Testis (tissue), 3 donors: ENCODE results near the gene SPOCD1. TPM values are rescaled to one million over a fixed set of nuclear protein-coding genes. Genes with fewer than 3 reads are reported as not detected.

ENCODE experiments used
- DNase-seq: peaks from one replicate; pipeline ENCODE4 v3.0.0-alpha.2; 2019
- H3K27ac ChIP-seq, 2 donors: fragments of 200-600 bp; sonication (generic); one replicate each; pipeline ENCODE4 v1.5.1; 2019
- H3K27me3 ChIP-seq: fragments of 200-600 bp; sonication (generic); one replicate; pipeline ENCODE4 v1.5.1; 2019
- H3K36me3 ChIP-seq: fragments of 200-600 bp; sonication (generic); one replicate; pipeline ENCODE4 v1.5.1; 2017; ENCODE audit warnings: low read depth; ENCODE audit errors: missing control alignments
- H3K4me1 ChIP-seq: fragments of 200-600 bp; sonication (generic); one replicate; pipeline ENCODE4 v1.5.1; 2019
- H3K4me3 ChIP-seq, 2 donors: fragments of 200-600 bp; sonication (generic); one replicate each; pipeline ENCODE4 v1.5.1; 2017 to 2019
- H3K9me3 ChIP-seq: fragments of 200-600 bp; sonication (generic); one replicate; pipeline ENCODE4 v1.5.1; 2017
- POLR2A ChIP-seq: fragments of 450-650 bp; IDR thresholded peaks from one replicate; pipeline ENCODE4 v1.6.1; 2017; ENCODE audit warnings: antibody characterized with exemption, mild to moderate bottlenecking, moderate library complexity
- WGBS, 2 donors: methylation state at CpG; one replicate each; pipeline ENCODE4 v1.1.5; 2018; 5-methylcytosine and 5-hydroxymethylcytosine counted together
- intact Hi-C: fragments of 100-400 bp; cut with DNase I; formaldehyde crosslinking; loops from one replicate; pipeline ENCODE4 v1.15.1; 2023; ENCODE audit warnings: low total_unique reads
- polyA plus RNA-seq: library from polyadenylated mRNA; stranded (reverse); fragments of 350-450 nt; fragmentation: Illumina TruSeq; extraction: RNeasy Lipid Tissue Mini Kit (QIAGEN cat#74804); gene quantifications from one replicate; pipeline ENCODE4 v1.2.3, GENCODE V29; 2014; ENCODE audit warnings: low read depth, low replicate concordance; ENCODE audit not compliant: insufficient read depth
- total RNA-seq, 2 donors: library from RNA; depleted of rRNA; stranded (reverse); fragments of >200 nt; gene quantifications; one replicate each; pipeline ENCODE4 v1.2.3, GENCODE V29; 2016
- TF ChIP-seq, protein P1 (sequence below), 3 experiments: fragments of 450-650 bp in 2 of 3; fragments of 200-600 bp in 1 of 3; sonication (generic) in 1 of 3; IDR thresholded peaks; one replicate each; pipeline ENCODE4 v1.5.1; 2016 to 2019; ENCODE audit warnings: antibody characterized with exemption in 3 of 3, mild to moderate bottlenecking in 2 of 3, moderate library complexity in 1 of 3

SPOCD1 gene
- total and polyA plus RNA-seq, 3 donors from 2014 or later: 22.0 to 36.0 (median 32.0) TPM

DNA sequence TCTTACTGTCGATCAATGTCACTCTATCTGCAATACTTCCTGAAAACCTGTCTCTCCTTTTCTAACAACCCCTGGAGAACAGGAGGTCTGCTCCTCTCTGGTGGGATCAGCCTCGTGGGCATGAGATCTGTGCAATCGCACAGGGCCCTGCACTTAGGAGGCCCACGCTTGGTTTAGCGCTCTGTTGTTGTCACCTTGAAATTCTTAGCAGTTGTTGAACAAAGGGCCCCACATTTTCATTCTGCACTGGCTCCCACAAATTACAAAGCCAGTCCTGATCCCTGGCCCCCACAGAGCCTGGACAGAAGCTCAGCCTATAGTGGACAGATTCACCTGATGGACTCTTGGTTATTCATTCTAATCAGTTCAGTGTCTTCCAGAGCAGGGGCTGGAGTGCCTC lies 18.6 kb downstream of the SPOCD1 start:
- Histone ChIP-seq H3K4me1 (no peaks in the 10 kb centered on the region), H3K36me3 (no peaks in the 10 kb centered on the region), H3K4me3 (no peak overlapping the region), H3K9me3 (no peaks in the 10 kb centered on the region), H3K27me3 (no peaks in the 10 kb centered on the region), H3K27ac (no peak overlapping the region)
- TF ChIP-seq, protein P1, sequence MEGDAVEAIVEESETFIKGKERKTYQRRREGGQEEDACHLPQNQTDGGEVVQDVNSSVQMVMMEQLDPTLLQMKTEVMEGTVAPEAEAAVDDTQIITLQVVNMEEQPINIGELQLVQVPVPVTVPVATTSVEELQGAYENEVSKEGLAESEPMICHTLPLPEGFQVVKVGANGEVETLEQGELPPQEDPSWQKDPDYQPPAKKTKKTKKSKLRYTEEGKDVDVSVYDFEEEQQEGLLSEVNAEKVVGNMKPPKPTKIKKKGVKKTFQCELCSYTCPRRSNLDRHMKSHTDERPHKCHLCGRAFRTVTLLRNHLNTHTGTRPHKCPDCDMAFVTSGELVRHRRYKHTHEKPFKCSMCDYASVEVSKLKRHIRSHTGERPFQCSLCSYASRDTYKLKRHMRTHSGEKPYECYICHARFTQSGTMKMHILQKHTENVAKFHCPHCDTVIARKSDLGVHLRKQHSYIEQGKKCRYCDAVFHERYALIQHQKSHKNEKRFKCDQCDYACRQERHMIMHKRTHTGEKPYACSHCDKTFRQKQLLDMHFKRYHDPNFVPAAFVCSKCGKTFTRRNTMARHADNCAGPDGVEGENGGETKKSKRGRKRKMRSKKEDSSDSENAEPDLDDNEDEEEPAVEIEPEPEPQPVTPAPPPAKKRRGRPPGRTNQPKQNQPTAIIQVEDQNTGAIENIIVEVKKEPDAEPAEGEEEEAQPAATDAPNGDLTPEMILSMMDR (IDR thresholded peaks at IDR 0.05): no peak
- no peak for TF ChIP-seq POLR2A
- intact Hi-C loops: no loop called here
- DNase-seq: no peak
- WGBS, 2 donors: 90 to 96% methylated on average over 5 of the region's 5 CpGs

GRCh38 chr1:31796707-31797106 lies 19.1 kb downstream of the SPOCD1 start:
- Histone ChIP-seq H3K9me3 (no peaks in the 10 kb centered on the region), H3K4me1 (no peaks in the 10 kb centered on the region), H3K4me3 (no peak overlapping the region), H3K27ac (no peak overlapping the region), H3K27me3 (no peaks in the 10 kb centered on the region), H3K36me3 (no peaks in the 10 kb centered on the region)
- TF ChIP-seq, protein P1 (IDR thresholded peaks at IDR 0.05): no peak
- TF ChIP-seq POLR2A: no peak
- intact Hi-C loops: no loop called here
- DNase-seq: no peak
- WGBS, 2 donors: 88 to 91% methylated on average over 7 of the region's 7 CpGs

DNA sequence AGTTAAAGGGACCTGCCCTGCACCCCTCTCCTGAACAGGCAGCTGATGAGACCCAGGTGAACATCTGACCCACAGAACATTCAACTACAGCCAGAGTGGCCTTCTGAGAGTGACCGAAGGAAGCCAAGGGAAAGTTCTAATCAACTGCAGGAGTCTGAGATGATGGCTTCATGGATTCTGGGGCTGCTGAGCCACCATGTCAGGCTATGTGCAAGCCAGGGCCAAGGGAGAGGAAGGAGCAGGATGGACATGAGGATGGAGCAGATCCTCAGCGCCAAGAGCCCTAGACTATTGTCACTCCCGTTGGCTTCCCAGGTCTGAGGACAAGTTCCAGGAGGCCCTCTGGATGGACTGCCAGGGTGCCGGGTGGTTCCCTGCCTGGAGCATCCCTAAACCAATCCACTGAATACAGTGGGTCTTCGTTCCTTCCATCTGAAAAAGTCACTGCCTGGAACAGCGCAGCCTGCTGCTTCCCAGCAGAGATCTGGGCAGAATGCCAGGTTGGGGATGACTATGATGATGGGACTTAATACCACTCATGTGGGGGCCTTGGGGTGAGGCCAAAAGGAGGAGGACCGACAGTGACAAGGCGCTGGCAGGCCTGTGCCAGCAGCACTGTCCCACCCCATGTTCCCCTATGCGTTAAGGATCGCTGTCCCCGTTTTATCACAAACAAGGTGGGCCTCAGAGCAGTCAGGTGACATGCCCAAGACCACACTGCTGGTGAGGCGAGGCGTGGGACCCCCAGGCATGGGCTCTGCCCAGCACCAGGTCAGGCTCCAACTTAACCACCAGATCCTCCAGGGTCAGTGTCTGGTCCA lies 19.8 kb downstream of the SPOCD1 start:
- Histone ChIP-seq H3K4me1 (no peaks in the 10 kb centered on the region), H3K9me3 (no peaks in the 10 kb centered on the region), H3K36me3 (no peaks in the 10 kb centered on the region), H3K27me3 (no peaks in the 10 kb centered on the region), H3K27ac (no peak overlapping the region), H3K4me3 (no peak overlapping the region)
- intact Hi-C loops: no loop called here
- 76 to 86% methylated on average over 10 to 13 of the region's 13 CpGs for WGBS, 2 donors
- no peak for DNase-seq
- no peak for TF ChIP-seq POLR2A
- TF ChIP-seq, protein P1 (IDR thresholded peaks at IDR 0.05): no peak

DNA sequence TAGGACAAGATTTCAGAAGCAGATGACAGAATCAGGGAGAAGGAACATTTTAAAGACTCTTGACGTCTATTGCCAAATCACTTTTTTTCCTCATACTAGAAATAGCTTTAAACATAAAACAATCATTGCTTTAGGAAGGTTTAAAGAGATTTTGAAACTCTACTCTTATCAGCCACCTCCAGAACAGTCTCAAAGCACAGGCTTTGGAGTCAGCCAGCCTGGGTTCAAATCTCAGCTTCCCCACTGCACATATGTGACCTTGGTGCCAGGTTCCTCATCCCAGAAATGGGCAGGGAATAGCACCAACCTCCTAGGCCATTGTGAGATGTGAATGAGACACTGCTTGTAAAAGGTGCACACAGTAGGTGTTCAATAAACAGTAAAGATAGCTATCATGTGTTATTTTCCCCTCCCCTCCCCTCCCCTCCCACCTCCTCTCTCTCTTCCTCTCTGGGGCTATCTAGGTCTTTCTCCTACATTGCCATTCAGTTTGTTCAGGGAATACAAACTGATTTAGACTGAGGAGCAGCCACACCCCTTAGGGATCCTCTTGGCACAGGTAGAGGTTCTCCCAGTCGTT lies 20.6 kb downstream of the SPOCD1 start:
- no peak overlapping the region for H3K27ac ChIP-seq
- no peak overlapping the region for H3K4me3 ChIP-seq
- H3K9me3 ChIP-seq: no peaks in the 10 kb centered on the region
- TF ChIP-seq POLR2A: no peak
- TF ChIP-seq, protein P1 (IDR thresholded peaks at IDR 0.05): no peak
- no peaks in the 10 kb centered on the region for H3K27me3 ChIP-seq
- no peak for DNase-seq
- intact Hi-C loops: no loop called here
- WGBS, 2 donors: 69 to 83% methylated on average over 2 of the region's 2 CpGs
- H3K4me1 ChIP-seq: no peaks in the 10 kb centered on the region
- no peaks in the 10 kb centered on the region for H3K36me3 ChIP-seq
